HG03565 (cell line): ENCODE data around the gene LMO4.

Source experiments
- ATAC-seq: cut with Tn5 transposase; IDR thresholded peaks from one replicate; pipeline ENCODE4 v1.9.1; 2021; ENCODE audit warnings: mild to moderate bottlenecking, moderate library complexity; ENCODE audit not compliant: unreplicated experiment

Gene LMO4

GRCh38 chr1:87356591-87356990 lies 27.9 kb downstream of the LMO4 start:
- no peak for ATAC-seq

- ATAC-seq = no peak
These were observed 29.5 kb downstream of the LMO4 start for GRCh38 chr1:87358219-87358618.

- no peak for ATAC-seq
These were observed 30.9 kb downstream of the LMO4 start for GRCh38 chr1:87359586-87359985.

- no peak for ATAC-seq
These were observed 33.6 kb downstream of the LMO4 start for GRCh38 chr1:87362063-87362833.

GRCh38 chr1:87362834-87363426 lies 34.2 kb downstream of the LMO4 start:
- ATAC-seq = no peak

GRCh38 chr1:87367549-87367948 lies 38.9 kb downstream of the LMO4 start:
- no peak for ATAC-seq

- no peak for ATAC-seq
These were observed 40.2 kb downstream of the LMO4 start for GRCh38 chr1:87368907-87369306.

GRCh38 chr1:87369736-87370478 lies 41.2 kb downstream of the LMO4 start:
- ATAC-seq = no peak

- no peak for ATAC-seq
These were observed 41.9 kb downstream of the LMO4 start for GRCh38 chr1:87370544-87370943.

- no peak for ATAC-seq
These were observed 50.6 kb downstream of the LMO4 start for GRCh38 chr1:87379306-87379705.

- no peak for ATAC-seq
These were observed 57.6 kb downstream of the LMO4 start for GRCh38 chr1:87386217-87386790.

GRCh38 chr1:87388411-87388810 lies 59.7 kb downstream of the LMO4 start:
- no peak for ATAC-seq

- no peak for ATAC-seq
These were observed 60.3 kb downstream of the LMO4 start for GRCh38 chr1:87389011-87389410.

GRCh38 chr1:87389546-87389945 lies 60.9 kb downstream of the LMO4 start:
- ATAC-seq = no peak

GRCh38 chr1:87392248-87393192 lies 63.8 kb downstream of the LMO4 start:
- no peak for ATAC-seq

GRCh38 chr1:87393445-87394085 lies 64.9 kb downstream of the LMO4 start:
- no peak for ATAC-seq

GRCh38 chr1:87394513-87394912 lies 65.8 kb downstream of the LMO4 start:
- ATAC-seq = no peak

GRCh38 chr1:87394982-87395381 lies 66.3 kb downstream of the LMO4 start:
- no peak for ATAC-seq
